Transverse colon (tissue), 4 donors: ENCODE results near the gene ZNF2.

Source experiments
- EP300 ChIP-seq: sonication (generic); formaldehyde crosslinking; IDR thresholded peaks from one replicate; pipeline ENCODE4 v1.6.1; 2017; ENCODE audit warnings: antibody characterized with exemption, low read depth
- POLR2A ChIP-seq: fragments of 450-650 bp; IDR thresholded peaks from one replicate; pipeline ENCODE4 v1.6.1; 2016; ENCODE audit warnings: antibody characterized with exemption, mild to moderate bottlenecking, moderate library complexity
- POLR2AphosphoS5 ChIP-seq, 3 donors: sonication (generic); formaldehyde crosslinking; IDR thresholded peaks; one replicate each; pipeline ENCODE4 v1.6.1; 2016; ENCODE audit warnings: antibody characterized with exemption in 3 of 3
- TF ChIP-seq, protein P1 (sequence below), 5 experiments: fragments of 200-600 bp in 3 of 5; fragments of 450-650 bp in 2 of 5; sonication (generic) in 3 of 5; IDR thresholded peaks; 1 replicate in 2 of 5; 2 replicates in 3 of 5; pipeline ENCODE4 v1.5.1; 2016 to 2017; ENCODE audit warnings: antibody characterized with exemption in 5 of 5, inconsistent platforms in 3 of 5, mild to moderate bottlenecking in 2 of 5, moderate library complexity in 1 of 5

DNA sequence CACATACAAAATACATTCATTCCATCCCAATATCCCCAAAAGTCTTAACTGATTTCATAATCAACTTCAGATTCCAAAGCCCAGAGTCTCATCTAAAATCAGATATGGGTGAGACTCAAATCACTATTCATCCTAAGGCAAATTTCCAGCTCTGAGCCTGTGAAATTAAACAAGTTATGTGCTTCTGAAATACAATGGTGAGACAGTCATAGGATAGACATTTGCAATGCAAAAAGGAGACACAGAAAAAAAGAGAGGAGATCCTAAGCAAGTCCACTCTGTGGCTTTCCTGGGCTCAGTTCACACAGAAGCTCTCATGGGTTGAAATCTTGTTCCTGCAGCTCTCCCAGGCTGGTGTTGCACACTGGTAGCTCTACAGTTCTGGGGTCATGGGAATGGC, 60.0 kb downstream of the ZNF2 start:
- TF ChIP-seq, protein P1, sequence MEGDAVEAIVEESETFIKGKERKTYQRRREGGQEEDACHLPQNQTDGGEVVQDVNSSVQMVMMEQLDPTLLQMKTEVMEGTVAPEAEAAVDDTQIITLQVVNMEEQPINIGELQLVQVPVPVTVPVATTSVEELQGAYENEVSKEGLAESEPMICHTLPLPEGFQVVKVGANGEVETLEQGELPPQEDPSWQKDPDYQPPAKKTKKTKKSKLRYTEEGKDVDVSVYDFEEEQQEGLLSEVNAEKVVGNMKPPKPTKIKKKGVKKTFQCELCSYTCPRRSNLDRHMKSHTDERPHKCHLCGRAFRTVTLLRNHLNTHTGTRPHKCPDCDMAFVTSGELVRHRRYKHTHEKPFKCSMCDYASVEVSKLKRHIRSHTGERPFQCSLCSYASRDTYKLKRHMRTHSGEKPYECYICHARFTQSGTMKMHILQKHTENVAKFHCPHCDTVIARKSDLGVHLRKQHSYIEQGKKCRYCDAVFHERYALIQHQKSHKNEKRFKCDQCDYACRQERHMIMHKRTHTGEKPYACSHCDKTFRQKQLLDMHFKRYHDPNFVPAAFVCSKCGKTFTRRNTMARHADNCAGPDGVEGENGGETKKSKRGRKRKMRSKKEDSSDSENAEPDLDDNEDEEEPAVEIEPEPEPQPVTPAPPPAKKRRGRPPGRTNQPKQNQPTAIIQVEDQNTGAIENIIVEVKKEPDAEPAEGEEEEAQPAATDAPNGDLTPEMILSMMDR (IDR thresholded peaks at IDR 0.05), result no peak
- TF ChIP-seq POLR2A, result no peak
- TF ChIP-seq POLR2AphosphoS5 (IDR thresholded peaks at IDR 0.05), result no peak
- no peak for TF ChIP-seq EP300
